ENCODE data around the gene EIF2S1.

DNA sequence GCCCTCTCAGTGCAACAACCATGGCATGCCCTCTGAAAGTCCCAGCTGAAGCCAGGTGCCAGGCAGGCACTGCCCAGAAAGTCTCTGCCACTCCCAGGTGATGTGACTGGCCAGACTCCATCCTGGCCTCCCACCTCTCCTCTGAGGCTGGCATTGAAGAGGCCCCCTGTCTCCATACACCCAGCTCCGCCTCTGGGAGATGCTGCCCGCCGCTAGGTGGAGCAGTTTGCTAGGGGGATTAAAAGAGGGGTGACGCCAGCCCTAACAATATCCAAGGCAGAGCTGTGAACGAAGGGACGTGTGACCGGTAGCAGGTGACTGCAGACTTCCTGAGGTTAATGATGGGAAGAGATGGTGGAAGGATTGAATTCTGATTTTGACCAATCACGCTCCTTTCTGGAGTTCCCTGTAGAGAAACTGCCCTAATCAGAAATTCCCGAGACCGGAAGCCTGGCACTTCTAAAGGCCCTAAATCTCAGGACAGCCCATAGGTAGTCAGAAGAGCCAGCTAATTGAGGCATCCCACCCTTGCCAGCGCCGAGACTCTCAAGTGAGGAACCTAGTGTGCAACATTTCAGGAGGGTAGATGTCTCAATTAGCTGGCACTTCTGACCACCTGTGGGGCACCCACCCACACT is 60.1 kb downstream of the EIF2S1 start:
- TF ChIP-seq ZNF510 (CRISPR knock-in tag; IDR thresholded peaks at IDR 0.05; ENCODE audit: low read depth) = no peak
- TF ChIP-seq, protein P1, sequence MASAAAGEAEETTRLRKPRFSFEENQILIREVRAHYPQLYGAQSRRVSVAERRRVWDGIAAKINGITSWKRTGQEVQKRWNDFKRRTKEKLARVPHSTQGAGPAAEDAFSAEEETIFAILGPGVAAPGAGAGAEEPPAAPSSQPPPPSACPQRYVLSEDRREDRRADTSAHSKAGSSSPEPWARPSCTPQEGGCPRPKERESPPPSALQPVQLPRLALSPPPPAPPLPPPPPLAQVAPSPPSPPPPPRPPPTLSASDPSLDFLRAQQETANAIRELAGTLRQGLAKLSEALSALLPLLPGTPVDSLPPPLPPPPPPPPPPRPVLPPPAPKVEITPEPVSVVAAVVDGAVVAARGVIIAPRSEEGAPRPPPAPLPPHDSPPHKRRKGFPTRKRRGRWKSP (CRISPR knock-in tag; IDR thresholded peaks at IDR 0.05) = no peak
- no peak for TF ChIP-seq ELF4 (CRISPR knock-in tag; IDR thresholded peaks at IDR 0.05; ENCODE audit: borderline replicate concordance)
- no peak for TF ChIP-seq FOXC1 (CRISPR knock-in tag; IDR thresholded peaks at IDR 0.05; ENCODE audit: borderline replicate concordance)
